ENCODE measurements around the gene HSPA1A. TPM values are rescaled to one million over a fixed set of nuclear protein-coding genes. Genes with fewer than 3 reads are reported as not detected.
"Not testable (repeated sequence)": the region's sequence is repeated elsewhere in the genome, so short reads cannot be mapped to it uniquely, and the experiment has no call there.

The HSPA1A gene
- total and polyA plus RNA-seq, 12 donors, result 113 to 679 (median 235) TPM

DNA sequence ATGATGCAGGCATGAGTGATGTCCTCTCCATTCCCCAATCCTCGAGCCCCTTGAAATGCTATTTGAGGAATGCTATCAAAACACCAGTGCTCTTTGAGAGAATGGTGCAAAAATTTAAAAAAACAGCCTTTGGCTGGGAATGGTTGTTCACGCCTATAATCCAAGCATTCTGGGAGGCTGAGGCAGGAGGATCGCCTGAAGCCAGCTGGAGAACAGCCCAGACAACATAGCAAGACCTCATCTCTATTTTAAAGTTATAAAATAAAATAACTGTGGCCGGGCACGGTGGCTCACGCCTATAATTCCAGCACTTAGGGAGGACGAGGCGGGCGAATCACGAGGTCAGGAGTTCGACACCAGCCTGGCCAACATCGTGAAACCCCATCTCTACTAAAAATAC, 15.6 kb upstream of the HSPA1A start:
- 83 to 87% methylated on average over 12 of the region's 12 CpGs for WGBS, 2 donors
- TF ChIP-seq, protein P1, sequence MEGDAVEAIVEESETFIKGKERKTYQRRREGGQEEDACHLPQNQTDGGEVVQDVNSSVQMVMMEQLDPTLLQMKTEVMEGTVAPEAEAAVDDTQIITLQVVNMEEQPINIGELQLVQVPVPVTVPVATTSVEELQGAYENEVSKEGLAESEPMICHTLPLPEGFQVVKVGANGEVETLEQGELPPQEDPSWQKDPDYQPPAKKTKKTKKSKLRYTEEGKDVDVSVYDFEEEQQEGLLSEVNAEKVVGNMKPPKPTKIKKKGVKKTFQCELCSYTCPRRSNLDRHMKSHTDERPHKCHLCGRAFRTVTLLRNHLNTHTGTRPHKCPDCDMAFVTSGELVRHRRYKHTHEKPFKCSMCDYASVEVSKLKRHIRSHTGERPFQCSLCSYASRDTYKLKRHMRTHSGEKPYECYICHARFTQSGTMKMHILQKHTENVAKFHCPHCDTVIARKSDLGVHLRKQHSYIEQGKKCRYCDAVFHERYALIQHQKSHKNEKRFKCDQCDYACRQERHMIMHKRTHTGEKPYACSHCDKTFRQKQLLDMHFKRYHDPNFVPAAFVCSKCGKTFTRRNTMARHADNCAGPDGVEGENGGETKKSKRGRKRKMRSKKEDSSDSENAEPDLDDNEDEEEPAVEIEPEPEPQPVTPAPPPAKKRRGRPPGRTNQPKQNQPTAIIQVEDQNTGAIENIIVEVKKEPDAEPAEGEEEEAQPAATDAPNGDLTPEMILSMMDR (IDR thresholded peaks at IDR 0.05), result no peak
- Histone ChIP-seq H3K4me3 (no peak overlapping the region), H3K27me3 (no peaks in the 10 kb centered on the region), H3K9me3 (no peaks in the 10 kb centered on the region), H3K4me1 (peaks cover 2 to 21% (median 7%) of the 10 kb centered on the region in 9 donors), H3K36me3 (peaks cover 0 to 64% (median 10%) of the 10 kb centered on the region in 9 donors), H3K27ac (no peak overlapping the region)
- intact Hi-C loops (cut with DNase I), result loop anchor here in 3 of 10 donors (5.0 to 10.0 kb wide), 3 partner anchors 33 to 72 kb away; partner anchors contain the start of genes CLIC1 (in 1 of the 3) and DDAH2 (in 1 of the 3)
- DNase-seq (no peak), ATAC-seq (no peak)

DNA sequence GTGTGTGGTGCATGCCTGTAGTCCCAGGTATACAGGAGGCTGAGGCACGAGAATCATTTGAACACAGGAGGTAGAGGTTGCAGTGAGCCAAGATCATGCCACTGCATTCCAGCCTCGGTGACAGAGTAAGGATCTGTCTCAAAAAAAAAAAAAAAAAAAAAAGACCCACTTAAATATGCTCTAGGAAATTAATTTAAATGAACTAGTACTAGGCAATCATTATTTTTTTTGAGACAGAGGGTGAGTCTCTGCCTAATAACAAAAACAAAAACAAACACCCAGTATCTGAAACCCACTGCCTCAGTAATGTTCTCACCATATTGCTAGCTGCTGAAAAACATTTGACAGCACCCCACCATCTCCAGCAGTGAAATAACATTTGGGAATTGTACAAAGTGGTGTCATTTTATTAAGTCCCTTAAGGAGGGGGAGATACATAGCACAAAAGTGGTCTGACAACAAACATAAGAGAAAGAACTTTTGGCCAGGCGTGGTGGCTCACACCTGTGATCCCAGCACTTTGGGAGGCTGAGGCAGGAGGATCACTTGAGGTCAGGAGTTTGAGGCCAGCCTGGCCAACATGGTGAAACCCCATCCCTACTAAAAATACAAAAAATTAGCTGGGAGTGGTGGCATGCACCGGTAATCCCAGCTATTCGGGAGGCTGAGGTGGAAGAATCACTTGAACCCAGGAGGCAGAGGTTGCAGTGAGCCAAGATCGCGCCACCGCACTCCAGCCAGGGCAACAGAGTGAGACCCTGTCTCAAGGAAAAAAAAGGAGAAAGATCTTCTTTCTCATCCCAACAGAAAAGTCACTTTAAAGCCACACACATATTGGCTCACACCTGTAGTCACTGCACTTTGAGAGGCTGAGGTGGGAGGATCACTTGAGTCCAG, 14.1 kb upstream of the HSPA1A start:
- H3K27ac ChIP-seq; H3K9me3 ChIP-seq; ATAC-seq; intact Hi-C loops (cut with DNase I); DNase-seq; H3K27me3 ChIP-seq; H3K4me3 ChIP-seq: not testable (repeated sequence)
- H3K36me3 ChIP-seq, result peaks cover 0 to 64% (median 10%) of the 10 kb centered on the region in 9 donors
- 96 to 97% methylated on average over 8 of the region's 8 CpGs for WGBS, 2 donors
- H3K4me1 ChIP-seq, result peaks cover 0 to 28% (median 13%) of the 10 kb centered on the region in 9 donors

DNA sequence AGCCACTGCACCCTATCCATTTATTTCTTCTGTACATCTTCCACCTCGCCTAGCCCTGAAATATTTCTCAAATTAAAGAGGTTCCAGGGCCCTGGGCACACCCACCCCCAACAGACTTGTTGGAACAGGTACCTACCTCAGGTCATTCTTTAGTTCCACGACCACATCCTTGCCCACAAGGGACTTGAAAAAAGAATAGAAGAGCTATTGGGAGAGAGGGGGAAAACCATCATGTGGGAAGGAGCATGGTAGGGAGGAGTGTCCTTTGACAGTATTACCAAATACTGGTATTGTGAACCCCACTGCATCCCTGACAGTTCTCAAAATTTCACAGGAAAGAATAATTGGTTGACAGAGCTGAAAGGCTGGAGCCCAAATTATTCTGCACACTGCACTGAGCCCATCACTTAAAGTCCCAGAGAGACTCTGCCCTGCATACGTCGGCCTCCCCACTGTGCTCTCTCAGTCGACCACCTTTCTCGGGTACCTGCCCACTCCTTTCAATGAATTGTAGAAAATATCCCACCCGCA, 9.3 kb upstream of the HSPA1A start:
- DNase-seq, result no peak
- Histone ChIP-seq H3K4me3 (peak overlapping the region; percentile 52 to 81 (median 65)), H3K36me3 (peaks cover 0 to 35% (median 10%) of the 10 kb centered on the region in 9 donors), H3K9me3 (no peaks in the 10 kb centered on the region), H3K4me1 (peaks cover 0 to 24% (median 17%) of the 10 kb centered on the region in 9 donors), H3K27me3 (no peaks in the 10 kb centered on the region), H3K27ac (peak overlapping the region; percentile 65 to 96 (median 92))
- intact Hi-C loops (cut with DNase I), result no loop called here
- 15 to 17% methylated on average over 7 of the region's 7 CpGs for WGBS, 2 donors
- peak in 4 of 8 donors; percentile 3 to 11 (median 6) for ATAC-seq
- TF ChIP-seq, protein P1 (IDR thresholded peaks at IDR 0.05), result no peak

DNA sequence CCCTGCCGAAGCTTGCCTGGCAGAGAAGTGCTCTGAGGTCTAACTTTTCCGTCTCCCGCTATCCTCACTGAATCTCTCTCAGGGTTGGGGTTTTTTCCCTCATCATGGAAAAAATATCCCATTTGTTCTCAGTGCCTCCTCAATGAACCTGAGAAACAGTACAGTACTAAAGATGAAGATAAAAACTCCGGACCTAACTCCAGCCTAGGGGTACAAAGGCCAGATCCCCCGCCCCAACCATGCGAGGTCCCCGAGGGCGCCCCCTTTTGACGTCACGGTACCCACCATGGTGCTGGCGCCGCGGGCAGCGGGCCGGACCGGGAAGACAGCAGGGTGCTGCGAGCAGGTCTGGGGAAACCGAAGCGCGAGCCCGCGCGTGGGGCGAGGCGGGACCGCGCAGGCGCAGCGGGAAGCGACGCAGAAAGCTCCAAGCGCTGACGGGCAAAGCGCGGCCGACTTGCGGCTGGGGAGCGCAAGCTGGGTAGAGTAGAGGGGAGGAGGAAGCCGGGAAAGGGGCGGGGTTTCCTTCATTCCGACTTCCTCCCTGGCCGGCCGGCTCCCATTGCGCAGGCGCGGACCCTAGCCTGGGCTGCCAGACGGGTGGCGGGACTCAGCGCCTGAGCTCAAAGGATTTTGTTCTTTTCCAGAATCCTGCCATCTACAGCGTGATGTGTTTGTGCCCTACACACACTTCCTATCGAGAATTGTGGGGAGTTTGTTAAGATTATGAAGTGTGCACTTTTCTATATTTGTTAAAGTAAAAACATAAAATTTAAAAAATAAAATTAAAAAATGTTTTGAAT, 8.7 kb upstream of the HSPA1A start, which contains the start of gene LSM2:
Gene LSM2 (minus strand): TSS at position 497 of the 803 bp plus-strand sequence. CDS start 209 bp downstream, at position 288.
- 0% methylated on average over 51 of the region's 51 CpGs for WGBS, 2 donors
- H3K27me3 ChIP-seq, result no peaks in the 10 kb centered on the region
- H3K4me1 ChIP-seq, result peaks cover 0 to 24% (median 17%) of the 10 kb centered on the region in 9 donors

DNA sequence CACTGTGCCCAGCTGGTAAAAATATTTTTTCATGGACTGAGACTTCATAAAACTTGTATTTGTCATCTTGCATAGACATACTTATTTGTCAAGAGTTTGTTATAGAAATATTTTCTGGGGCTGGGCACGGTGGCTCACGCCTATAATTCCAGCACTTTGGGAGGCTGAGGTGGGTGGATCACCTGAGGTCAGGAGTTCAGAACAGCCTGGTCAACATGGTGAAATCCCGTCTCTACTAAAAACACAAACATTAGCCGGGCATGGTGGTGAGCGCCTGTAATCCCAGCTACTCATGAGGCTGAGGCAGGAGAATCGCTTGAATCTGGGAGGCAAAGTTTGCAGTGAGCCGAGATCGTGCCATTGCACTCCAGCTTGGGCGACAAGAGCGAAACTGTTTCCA, 6.7 kb upstream of the HSPA1A start:
- intact Hi-C loops (cut with DNase I); H3K9me3 ChIP-seq; H3K4me3 ChIP-seq; H3K36me3 ChIP-seq; H3K27ac ChIP-seq; H3K27me3 ChIP-seq; ATAC-seq; DNase-seq: not testable (repeated sequence)
- H3K4me1 ChIP-seq, result peaks cover 2 to 34% (median 20%) of the 10 kb centered on the region in 9 donors
- WGBS, 2 donors, result 93 to 94% methylated on average over 10 of the region's 10 CpGs

More for the DNA sequence above, 8.7 kb upstream of the HSPA1A start, which contains the start of gene LSM2:
- peak within 1 kb of the TSS; percentile 52 to 81 (median 65) for H3K4me3 ChIP-seq
- intact Hi-C loops (cut with DNase I), result no loop called here
- ATAC-seq, result peak; percentile 98 to 99 (median 99)
- DNase-seq, result peak; percentile 98
- H3K27ac ChIP-seq, result peak within 1 kb of the TSS; percentile 65 to 96 (median 92)
- TF ChIP-seq, protein P1 (IDR thresholded peaks at IDR 0.05), result peak in 7 of 9 donors; percentile 20 to 55 (median 32)
- peaks cover 0 to 29% (median 10%) of the 10 kb centered on the region in 9 donors for H3K36me3 ChIP-seq
- H3K9me3 ChIP-seq, result no peaks in the 10 kb centered on the region

Data from heart right ventricle (tissue), 16 donors.